OCI-LY7 (cell line): Measurements from ENCODE around the gene HEPHL1.

ENCODE experiments used
- EZH2phosphoT487 ChIP-seq: fragments of 200-600 bp; sonication (generic); IDR thresholded peaks from 2 replicates; pipeline ENCODE4 v1.6.1; 2018; ENCODE audit warnings: low read depth, borderline replicate concordance, mild to moderate bottlenecking, mixed run types, antibody characterized with exemption, low read length, moderate library complexity, mixed read lengths
- TF ChIP-seq, protein P1 (sequence below): fragments of 200-600 bp; sonication (generic); conservative IDR thresholded peaks from 2 replicates; pipeline ENCODE4 v1.5.1; 2014; ENCODE audit warnings: mild to moderate bottlenecking, antibody characterized with exemption, low read length, moderate library complexity, mixed read lengths

DNA sequence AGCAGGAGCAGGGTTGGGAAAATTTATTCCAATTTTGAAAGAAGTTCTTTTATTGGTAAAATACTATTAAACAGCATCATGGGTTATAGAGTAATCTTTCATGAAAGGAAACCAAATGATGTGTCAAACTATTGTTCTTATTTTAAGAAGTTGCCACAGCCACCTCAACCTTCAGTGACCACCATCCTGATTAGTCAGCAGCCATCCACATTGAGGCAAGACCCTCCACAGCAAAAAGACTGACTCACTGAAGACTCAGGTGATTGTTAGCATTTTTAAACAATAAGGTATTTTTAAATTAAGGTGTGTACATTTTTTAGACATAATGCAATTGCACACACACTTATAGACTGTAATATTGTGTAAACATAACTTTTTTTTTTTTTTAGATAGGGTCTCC, 3.7 kb upstream of the HEPHL1 start:
- TF ChIP-seq, protein P1, sequence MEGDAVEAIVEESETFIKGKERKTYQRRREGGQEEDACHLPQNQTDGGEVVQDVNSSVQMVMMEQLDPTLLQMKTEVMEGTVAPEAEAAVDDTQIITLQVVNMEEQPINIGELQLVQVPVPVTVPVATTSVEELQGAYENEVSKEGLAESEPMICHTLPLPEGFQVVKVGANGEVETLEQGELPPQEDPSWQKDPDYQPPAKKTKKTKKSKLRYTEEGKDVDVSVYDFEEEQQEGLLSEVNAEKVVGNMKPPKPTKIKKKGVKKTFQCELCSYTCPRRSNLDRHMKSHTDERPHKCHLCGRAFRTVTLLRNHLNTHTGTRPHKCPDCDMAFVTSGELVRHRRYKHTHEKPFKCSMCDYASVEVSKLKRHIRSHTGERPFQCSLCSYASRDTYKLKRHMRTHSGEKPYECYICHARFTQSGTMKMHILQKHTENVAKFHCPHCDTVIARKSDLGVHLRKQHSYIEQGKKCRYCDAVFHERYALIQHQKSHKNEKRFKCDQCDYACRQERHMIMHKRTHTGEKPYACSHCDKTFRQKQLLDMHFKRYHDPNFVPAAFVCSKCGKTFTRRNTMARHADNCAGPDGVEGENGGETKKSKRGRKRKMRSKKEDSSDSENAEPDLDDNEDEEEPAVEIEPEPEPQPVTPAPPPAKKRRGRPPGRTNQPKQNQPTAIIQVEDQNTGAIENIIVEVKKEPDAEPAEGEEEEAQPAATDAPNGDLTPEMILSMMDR = no peak
- no peak for TF ChIP-seq EZH2phosphoT487
